ENCODE measurements around the gene GTF2F2. TPM values are rescaled to one million over a fixed set of nuclear protein-coding genes. Genes with fewer than 3 reads are reported as not detected.

GTF2F2 gene
- total and polyA plus RNA-seq, 9 of the 15 experiments (the other 6 are each of a cell fraction or from before 2014, with no cell fraction given), result 19.7 to 44.8 (median 32.4) TPM

- no peak for FAIRE-seq
- no peak overlapping the region for H3K27ac ChIP-seq (ENCODE audit: extremely low read depth, low read depth, low read length)
- peaks cover 0 to 5% of the 10 kb centered on the region in 2 experiments; a peak in 2 of 5 replicates for H3K4me1 ChIP-seq (replicated peaks in 1 of 2; ENCODE audit: control insufficient read depth in 2 of 2, insufficient read depth in 2 of 2, low read length in 2 of 2)
- ChIA-PET POLR2A (no interaction called here), CTCF (ENCODE audit: low intra/inter-chr PET ratio) (no interaction called here)
- H3K79me2 ChIP-seq (ENCODE audit: control insufficient read depth, insufficient read depth, low read length), result peaks cover 12% of the 10 kb centered on the region; the same call in 2 of the 3 replicates
- BruUV-seq (replicated peaks), result no TSS peak
- in situ Hi-C loops (cut with MboI), result no loop called here
- DNase-seq (ENCODE audit: extremely low read depth in 1 of 4, low spot score in 3 of 4), result no peak
- H3K4me3 ChIP-seq, result no peak overlapping the region
- peaks cover 18% of the 10 kb centered on the region for H3K36me3 ChIP-seq (ENCODE audit: control insufficient read depth, insufficient read depth, low read length)
- no peaks in the 10 kb centered on the region for H3K9me3 ChIP-seq (replicated peaks; ENCODE audit: control insufficient read depth, insufficient read depth, low read depth, low read length)
- no peaks in the 10 kb centered on the region for H3K9me1 ChIP-seq (ENCODE audit: control insufficient read depth, insufficient read depth, low read length)
- H3K4me2 ChIP-seq (ENCODE audit: insufficient read depth, low read length), result no peak overlapping the region
- H3K27me3 ChIP-seq (ENCODE audit: control insufficient read depth in 2 of 2, insufficient read depth in 2 of 2, low read length in 2 of 2), result no peaks in the 10 kb centered on the region
- ATAC-seq, result no peak
- 92% methylated on average over 1 of the region's 2 CpGs for WGBS (ENCODE audit: insufficient coverage, low coverage, missing lambda C conversion rate)
- no peak overlapping the region for H2AFZ ChIP-seq (ENCODE audit: low read depth, low read length)
- no peaks in the 10 kb centered on the region for H4K20me1 ChIP-seq (replicated peaks; ENCODE audit: control insufficient read depth, insufficient read depth, low read length)
- intact Hi-C loops (cut with micrococcal nuclease), result loop anchor here (10.0 kb wide), 1 partner anchor 107 kb away; no protein-coding TSS in a partner anchor
- H3K9ac ChIP-seq (ENCODE audit: insufficient read depth in 1 of 2, low read depth in 2 of 2, low read length in 2 of 2), result no peak overlapping the region
- no peak for TF ChIP-seq POLR2AphosphoS2 (IDR thresholded peaks at IDR 0.05; ENCODE audit: low read length)
- no peak for TF ChIP-seq ZFPM2 (CRISPR knock-in tag; IDR thresholded peaks at IDR 0.05)
- no peak for TF ChIP-seq ZNF324 (CRISPR knock-in tag; IDR thresholded peaks at IDR 0.05)
- no peak for TF ChIP-seq HDAC3 (IDR thresholded peaks at IDR 0.05; ENCODE audit: borderline replicate concordance, partially characterized antibody)
- TF ChIP-seq ZNF431 (CRISPR knock-in tag; IDR thresholded peaks at IDR 0.05), result no peak
- no peak for TF ChIP-seq MTA2 (IDR thresholded peaks at IDR 0.05; ENCODE audit: low read depth)
- no peak for TF ChIP-seq ELF4 (CRISPR knock-in tag; IDR thresholded peaks at IDR 0.05)
- TF ChIP-seq ZBTB33 (CRISPR knock-in tag; IDR thresholded peaks at IDR 0.05), result no peak
- no peak for TF ChIP-seq TCF7L2 (IDR thresholded peaks at IDR 0.05; ENCODE audit: low read depth, low read length)
- TF ChIP-seq ZFP30 (CRISPR knock-in tag; IDR thresholded peaks at IDR 0.05; ENCODE audit: borderline replicate concordance), result no peak
- TF ChIP-seq ZNF23 (CRISPR knock-in tag; IDR thresholded peaks at IDR 0.05), result no peak
- TF ChIP-seq ZC3H11A (IDR thresholded peaks at IDR 0.05; ENCODE audit: low read depth, low read length), result no peak
- no peak for TF ChIP-seq ZEB2 (IDR thresholded peaks at IDR 0.05)
- no peak for TF ChIP-seq ELK3 (CRISPR knock-in tag; IDR thresholded peaks at IDR 0.05)
- TF ChIP-seq CEBPG (CRISPR knock-in tag; IDR thresholded peaks at IDR 0.05), result no peak
- TF ChIP-seq CEBPG (tag; conservative IDR thresholded peaks at IDR 0.05 in 1 of 2, IDR thresholded peaks at IDR 0.05 in 1 of 2), result no peak
- no peak for TF ChIP-seq SETDB1 (IDR thresholded peaks at IDR 0.05; ENCODE audit: low read length)
- TF ChIP-seq RBM22 (IDR thresholded peaks at IDR 0.05; ENCODE audit: low read depth, low read length, poor library complexity, severe bottlenecking), result no peak
These were observed 77.7 kb downstream of the GTF2F2 start for GRCh38 chr13:45198041-45198440.
